ENCODE measurements around the gene GPC1.

DNA sequence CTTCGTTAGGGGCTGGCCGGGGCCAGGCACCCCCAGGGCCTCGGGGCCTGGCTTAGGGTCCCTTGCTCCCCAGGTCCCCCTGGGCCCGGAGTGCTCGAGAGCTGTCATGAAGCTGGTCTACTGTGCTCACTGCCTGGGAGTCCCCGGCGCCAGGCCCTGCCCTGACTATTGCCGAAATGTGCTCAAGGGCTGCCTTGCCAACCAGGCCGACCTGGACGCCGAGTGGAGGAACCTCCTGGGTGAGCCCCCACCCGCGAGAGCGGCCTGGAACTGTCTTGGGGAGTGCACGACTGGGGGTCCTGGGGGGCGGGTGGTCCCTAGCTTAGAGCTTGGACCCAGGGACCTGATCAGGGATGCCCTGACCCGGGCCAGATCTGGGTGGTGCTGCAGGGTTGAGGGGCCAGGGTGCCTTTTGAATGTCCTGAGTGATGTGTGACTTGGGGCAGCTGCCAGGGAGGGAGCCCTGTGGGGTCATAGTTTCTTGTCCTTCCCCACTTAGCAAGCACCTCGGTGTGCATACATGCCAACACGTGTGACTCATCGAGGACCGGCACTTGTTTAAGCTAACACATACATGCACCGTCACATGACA, 27.9 kb downstream of the GPC1 start:
- TF ChIP-seq POLR2AphosphoS5 (IDR thresholded peaks at IDR 0.05; ENCODE audit: low read depth, low read length) (no peak), POLR2A (IDR thresholded peaks at IDR 0.05; ENCODE audit: low read depth, low read length) (no peak), TAF1 (IDR thresholded peaks at IDR 0.05; ENCODE audit: borderline replicate concordance, low read depth, low read length) (no peak)
